BLaER1 (cell line): ENCODE measurements around the gene WSB2.

Experiments
- H3K27ac ChIP-seq: shearing (Covaris generic); formaldehyde crosslinking; 2 replicates; pipeline ENCODE4 v1.8.1; 2022
- H3K27me3 ChIP-seq: shearing (Covaris generic); formaldehyde crosslinking; 2 replicates; pipeline ENCODE4 v1.8.1; 2022
- H3K36me3 ChIP-seq: shearing (Covaris generic); formaldehyde crosslinking; 2 replicates; pipeline ENCODE4 v1.8.1; 2022
- H3K4me1 ChIP-seq: shearing (Covaris generic); formaldehyde crosslinking; 2 replicates; pipeline ENCODE4 v1.8.1; 2022
- H3K4me2 ChIP-seq: shearing (Covaris generic); formaldehyde crosslinking; 2 replicates; pipeline ENCODE4 v1.8.1; 2022
- H3K4me3 ChIP-seq: shearing (Covaris generic); formaldehyde crosslinking; 2 replicates; pipeline ENCODE4 v1.8.1; 2022
- H3K9ac ChIP-seq: shearing (Covaris generic); formaldehyde crosslinking; 2 replicates; pipeline ENCODE4 v1.8.1; 2022
- H3K9me3 ChIP-seq: shearing (Covaris generic); formaldehyde crosslinking; 2 replicates; pipeline ENCODE4 v1.8.1; 2022
- H4K20me1 ChIP-seq: shearing (Covaris generic); formaldehyde crosslinking; 2 replicates; pipeline ENCODE4 v1.8.1; 2022
- Cebpa-rat ChIP-seq: shearing (Covaris generic); IDR thresholded peaks from 2 replicates; pipeline ENCODE4 v1.8.1; 2022

WSB2 gene

DNA sequence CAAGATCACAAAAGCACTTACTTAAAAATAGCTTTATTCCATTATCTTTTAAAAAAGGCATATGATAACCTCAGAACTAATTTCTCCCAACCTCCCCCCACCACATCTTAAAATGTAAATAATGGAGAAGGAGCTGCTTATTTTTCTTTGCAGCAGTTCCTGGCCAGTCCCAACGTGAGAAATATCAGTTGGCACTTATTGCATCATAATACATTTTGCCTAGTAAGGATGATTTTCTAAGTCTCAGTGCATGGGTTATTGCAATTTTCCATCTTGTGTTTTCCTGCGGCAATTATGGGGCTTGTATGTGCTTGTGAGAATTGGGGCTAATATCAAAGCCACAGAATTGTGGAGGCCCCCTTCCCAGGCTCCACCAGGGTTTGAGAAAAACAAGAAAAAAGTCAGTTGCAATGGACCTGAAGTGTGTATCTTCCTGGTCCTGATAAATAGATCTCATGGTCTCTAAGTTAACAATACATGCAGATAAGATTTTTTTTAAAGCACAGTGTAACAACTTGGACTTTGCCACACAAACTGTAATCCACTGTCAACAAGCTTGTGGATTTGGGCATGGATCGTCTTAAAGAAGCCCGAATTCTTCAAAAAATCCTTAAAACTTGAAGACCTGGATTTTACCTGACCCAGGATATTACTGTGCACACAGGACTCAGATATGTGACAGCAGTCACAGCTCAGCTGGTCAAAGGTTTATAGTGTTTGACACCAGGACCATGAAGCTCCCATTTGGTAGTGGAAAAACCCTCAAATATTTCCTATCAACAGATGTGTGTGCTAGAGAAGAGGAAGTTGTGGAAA is 2.8 kb upstream of the WSB2 start:
- no peak overlapping the region for H3K4me3 ChIP-seq
- 0 out of 2 replicates have a peak, but pooled peaks have one; percentile 40 for TF ChIP-seq Cebpa-rat
- H4K20me1 ChIP-seq = no peaks in the 10 kb centered on the region
- peaks cover 56% of the 10 kb centered on the region for H3K4me1 ChIP-seq
- peaks cover 20% of the 10 kb centered on the region; the same call in 1 of the 2 replicates for H3K36me3 ChIP-seq
- H3K9me3 ChIP-seq = no peaks in the 10 kb centered on the region
- H3K27me3 ChIP-seq = peaks cover 15% of the 10 kb centered on the region
- no peak overlapping the region; the same call in 1 of the 2 replicates for H3K4me2 ChIP-seq
- H3K9ac ChIP-seq = no peak overlapping the region
- no peak overlapping the region for H3K27ac ChIP-seq

DNA sequence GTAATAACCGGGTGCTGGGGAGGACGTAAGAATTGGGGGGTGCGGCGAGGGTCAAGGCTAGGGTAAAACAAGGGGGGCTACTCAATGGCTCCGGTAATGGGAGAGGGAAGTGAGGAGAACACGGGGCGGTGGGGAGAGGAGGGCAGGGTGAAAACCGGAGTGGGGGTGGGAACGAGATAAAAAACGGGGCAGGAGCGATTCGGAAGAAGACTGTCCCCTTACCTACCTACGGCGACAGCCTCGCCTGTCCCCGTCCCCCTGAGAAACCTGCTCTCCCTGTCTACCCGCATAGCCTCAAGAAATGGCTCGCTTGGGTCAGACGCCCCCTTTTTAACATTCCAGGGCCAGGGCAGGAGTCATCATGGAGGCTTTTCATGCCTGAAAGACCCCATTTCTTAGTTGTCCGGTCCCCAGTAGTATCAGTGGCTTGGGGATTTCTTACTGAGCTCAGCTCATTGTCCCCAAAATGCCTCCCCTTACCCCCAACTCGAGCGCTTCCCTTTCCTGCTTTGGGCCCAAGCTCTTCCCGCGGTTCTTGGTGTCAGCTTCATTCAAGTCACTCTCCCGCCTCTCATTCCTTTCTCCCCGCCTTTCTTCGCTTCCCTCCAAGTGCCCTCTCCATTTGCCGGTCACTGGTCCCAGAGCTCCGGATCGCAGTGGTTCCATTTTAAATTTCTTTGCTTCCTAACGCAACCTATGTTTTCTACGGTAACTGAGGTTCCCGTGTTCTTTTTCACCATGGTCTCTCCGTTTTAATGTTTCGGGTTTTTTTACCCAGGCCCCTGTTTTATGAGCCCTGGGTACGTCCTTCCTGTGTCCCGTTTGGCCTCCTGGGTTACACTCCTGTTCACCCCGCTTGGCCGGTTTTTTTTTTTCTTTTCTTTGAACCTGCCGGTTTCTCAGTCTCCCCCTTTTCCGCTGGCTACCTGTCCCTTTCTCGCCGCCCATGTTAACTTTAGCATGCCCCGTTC is 1.2 kb upstream of the WSB2 start:
- H3K9me3 ChIP-seq = no peaks in the 10 kb centered on the region
- peaks cover 15% of the 10 kb centered on the region for H3K27me3 ChIP-seq
- H3K36me3 ChIP-seq = peaks cover 8% of the 10 kb centered on the region; the same call in 1 of the 2 replicates
- H3K27ac ChIP-seq = peak overlapping the region; percentile 85
- H3K4me2 ChIP-seq = peak overlapping the region; percentile 98
- H3K4me1 ChIP-seq = peaks cover 57% of the 10 kb centered on the region
- H4K20me1 ChIP-seq = no peaks in the 10 kb centered on the region
- peak overlapping the region; percentile 84 for H3K9ac ChIP-seq
- peak overlapping the region; percentile 80 for H3K4me3 ChIP-seq
- no peak for TF ChIP-seq Cebpa-rat

DNA sequence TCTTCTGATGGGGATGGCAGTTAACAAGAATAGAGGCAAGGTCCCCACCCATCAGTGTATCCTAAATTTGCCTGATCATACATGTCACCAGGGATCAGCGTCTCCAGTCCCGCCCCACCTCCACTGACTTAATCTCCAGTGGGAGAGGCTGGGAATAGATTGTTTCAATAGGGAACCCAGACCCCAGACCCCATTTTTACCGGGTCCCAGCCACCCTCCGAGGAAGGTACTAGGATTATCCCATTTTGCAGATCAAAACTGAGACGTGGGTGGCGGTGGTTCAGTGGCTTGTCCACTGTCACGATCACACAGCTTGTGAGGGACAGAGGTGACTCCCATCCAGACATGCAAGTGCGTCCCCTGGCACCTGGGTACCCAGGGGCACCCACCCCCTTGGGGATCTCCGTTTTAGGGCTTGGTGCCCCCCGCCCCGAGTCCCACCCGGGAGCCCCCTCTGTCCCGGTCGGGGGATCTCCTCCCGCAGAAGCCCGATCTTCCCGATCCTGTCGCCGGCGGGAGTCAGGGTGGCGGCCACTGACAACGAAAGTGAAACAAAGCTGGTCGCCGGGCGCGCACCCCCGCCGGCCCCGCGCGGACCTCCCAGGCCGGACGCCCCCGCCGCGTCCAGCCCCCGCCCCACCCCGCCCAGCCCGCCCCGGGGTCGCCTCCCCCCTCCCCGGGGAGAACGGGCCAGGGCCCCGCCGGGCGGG is 523 bp downstream of the WSB2 start:
- H3K27me3 ChIP-seq = peaks cover 15% of the 10 kb centered on the region

DNA sequence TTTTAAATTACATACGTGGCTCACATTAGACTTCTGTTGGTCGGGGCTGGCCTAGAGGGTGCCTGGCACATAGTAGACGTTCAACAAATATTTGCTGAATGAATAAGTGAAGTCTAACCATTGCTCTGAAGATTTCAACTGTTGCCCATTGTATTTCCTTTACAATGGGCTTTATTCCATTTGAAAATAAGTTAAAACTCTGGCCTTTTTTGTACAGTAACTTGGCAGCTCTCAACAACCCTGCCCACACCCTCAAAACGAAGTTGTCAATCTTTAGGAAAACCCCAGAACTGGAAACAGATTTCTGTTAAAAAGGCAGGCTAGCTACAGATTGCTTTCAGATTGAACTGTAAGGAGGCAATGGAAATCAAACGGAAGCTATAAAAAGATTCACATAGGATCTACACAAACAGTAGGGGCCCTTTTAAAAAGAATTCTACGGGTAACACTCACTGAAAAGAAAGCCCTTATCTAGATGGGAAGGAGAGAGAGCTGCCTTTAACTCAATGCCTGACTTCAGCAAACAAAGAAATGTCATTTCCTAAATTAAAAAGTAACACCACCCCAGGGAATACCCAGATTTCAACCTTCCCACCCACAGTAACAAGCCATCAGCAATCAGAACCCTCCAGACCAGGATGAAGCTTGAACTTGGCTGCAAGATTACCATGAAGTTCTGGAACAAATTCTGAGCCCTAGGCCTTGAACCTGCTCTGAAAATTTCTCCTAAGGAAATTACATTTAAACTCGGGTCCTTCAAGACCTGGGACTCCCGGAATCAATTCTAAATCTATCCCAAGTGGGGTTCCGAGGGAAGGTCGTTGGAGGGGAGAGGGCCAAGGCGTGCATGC is 1.4 kb downstream of the WSB2 start:
- no peaks in the 10 kb centered on the region for H4K20me1 ChIP-seq
- peak overlapping the region; percentile 84; the same call in 1 of the 2 replicates for H3K9ac ChIP-seq
- H3K9me3 ChIP-seq = no peaks in the 10 kb centered on the region
- peak overlapping the region; percentile 80 for H3K4me3 ChIP-seq
- peaks cover 44% of the 10 kb centered on the region for H3K4me1 ChIP-seq
- peak overlapping the region; percentile 79 for H3K4me2 ChIP-seq
- no peak for TF ChIP-seq Cebpa-rat
- peaks cover 15% of the 10 kb centered on the region for H3K27me3 ChIP-seq
- peak overlapping the region; percentile 39; the same call in 1 of the 2 replicates for H3K27ac ChIP-seq
- H3K36me3 ChIP-seq = no peaks in the 10 kb centered on the region

More for the DNA sequence above, 523 bp downstream of the WSB2 start:
- Histone ChIP-seq H4K20me1 (no peaks in the 10 kb centered on the region), H3K9me3 (no peaks in the 10 kb centered on the region), H3K4me1 (peaks cover 53% of the 10 kb centered on the region), H3K4me2 (peak overlapping the region; percentile 79), H3K4me3 (peak overlapping the region; percentile 80), H3K36me3 (no peaks in the 10 kb centered on the region), H3K9ac (peak overlapping the region; percentile 84), H3K27ac (peak overlapping the region; percentile 85)
- TF ChIP-seq Cebpa-rat = no peak

DNA sequence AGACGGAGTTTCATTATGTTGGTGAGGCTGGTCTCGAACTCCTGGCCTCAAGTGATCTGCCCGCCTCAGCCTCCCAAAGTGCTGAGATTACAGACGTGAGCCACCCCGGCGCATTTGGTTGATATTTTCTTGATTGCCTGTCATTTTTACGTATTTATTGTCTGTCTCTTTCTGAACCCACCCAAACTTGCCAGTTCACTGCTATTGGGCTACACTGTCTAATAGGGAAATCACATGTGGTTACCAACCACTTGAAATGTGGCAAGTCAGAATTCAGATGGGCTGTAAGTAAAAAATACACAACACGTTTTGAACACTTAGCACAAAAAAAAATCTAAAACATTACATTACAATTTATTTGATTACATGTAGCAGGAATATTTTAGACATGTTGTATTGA is 2.1 kb downstream of the WSB2 start:
- no peak overlapping the region for H3K4me3 ChIP-seq
- H3K36me3 ChIP-seq = no peaks in the 10 kb centered on the region
- H4K20me1 ChIP-seq = no peaks in the 10 kb centered on the region
- peaks cover 37% of the 10 kb centered on the region for H3K4me1 ChIP-seq
- H3K9me3 ChIP-seq = no peaks in the 10 kb centered on the region
- H3K27ac ChIP-seq = no peak overlapping the region
- H3K27me3 ChIP-seq = peaks cover 15% of the 10 kb centered on the region
- H3K4me2 ChIP-seq = peak overlapping the region; percentile 79; the same call in 1 of the 2 replicates
- TF ChIP-seq Cebpa-rat = no peak
- H3K9ac ChIP-seq = no peak overlapping the region

DNA sequence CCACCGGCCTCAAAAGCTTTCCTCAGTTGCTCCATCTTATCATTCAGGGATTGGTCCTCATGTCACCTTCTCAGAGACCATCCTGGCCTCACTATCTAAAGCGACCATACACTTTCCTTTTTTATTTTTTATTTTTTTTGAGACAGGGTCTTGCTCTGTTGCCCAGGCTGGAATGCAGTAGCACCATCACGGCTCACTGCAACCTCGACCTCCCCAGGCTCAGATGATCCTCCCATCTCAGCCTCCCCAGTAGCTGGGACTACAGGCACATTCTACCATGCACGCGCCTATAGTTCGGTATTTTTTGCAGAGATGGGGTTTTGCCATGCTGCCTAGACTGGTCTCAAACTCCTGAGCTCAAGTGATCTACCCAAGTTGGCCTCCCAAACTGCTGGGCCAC is 2.8 kb downstream of the WSB2 start:
- Histone ChIP-seq H3K4me2 (no peak overlapping the region), H3K4me3 (no peak overlapping the region), H3K27ac (no peak overlapping the region), H3K9ac (no peak overlapping the region), H4K20me1 (no peaks in the 10 kb centered on the region), H3K4me1 (peaks cover 31% of the 10 kb centered on the region), H3K36me3 (no peaks in the 10 kb centered on the region), H3K9me3 (no peaks in the 10 kb centered on the region), H3K27me3 (peaks cover 15% of the 10 kb centered on the region)
- TF ChIP-seq Cebpa-rat = no peak

DNA sequence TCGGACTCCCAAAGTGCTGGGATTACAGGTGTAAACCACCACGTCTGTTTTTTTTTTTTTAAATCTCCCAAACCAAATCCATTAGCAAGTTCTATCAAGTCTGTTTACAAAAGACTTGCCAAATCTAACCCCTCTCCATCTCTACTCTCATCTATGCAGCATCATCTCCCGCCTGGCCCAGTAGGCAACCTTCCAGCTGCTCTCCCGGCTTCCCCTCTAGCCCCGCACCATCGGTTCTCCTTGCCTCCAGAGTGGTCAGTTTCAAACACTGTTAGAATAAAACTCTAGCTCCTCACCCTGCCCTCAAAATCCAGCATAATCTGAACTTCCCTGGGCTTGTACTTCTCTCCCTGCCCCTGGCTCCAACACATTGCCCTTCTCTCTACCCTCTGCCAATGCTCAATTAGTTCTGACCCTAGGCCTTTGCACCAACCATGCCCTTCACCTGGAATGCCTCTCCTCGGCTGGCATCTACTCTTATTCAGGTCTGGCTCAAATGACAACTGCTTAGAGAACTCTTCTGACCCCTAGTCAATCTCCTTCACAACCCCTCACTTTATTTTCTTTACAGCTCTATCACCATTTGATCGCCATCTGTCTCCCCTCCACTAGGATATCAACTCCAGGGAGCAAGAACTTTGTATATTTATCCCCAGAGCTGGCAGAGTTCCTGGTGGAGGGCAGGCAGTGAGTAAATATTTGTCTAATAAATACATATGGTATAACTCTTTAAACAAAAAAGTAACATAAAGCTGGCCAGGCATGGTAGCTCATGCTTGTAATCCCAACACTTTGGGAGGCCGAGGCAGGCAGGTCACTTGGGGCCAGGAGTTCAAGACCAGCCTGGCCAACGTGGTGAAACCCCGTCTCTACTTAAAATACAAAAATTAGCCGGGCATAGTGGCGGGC is 4.9 kb downstream of the WSB2 start:
- Histone ChIP-seq H4K20me1 (peaks cover 9% of the 10 kb centered on the region), H3K27me3 (no peaks in the 10 kb centered on the region), H3K36me3 (peaks cover 13% of the 10 kb centered on the region), H3K9me3 (no peaks in the 10 kb centered on the region), H3K9ac (no peak overlapping the region), H3K4me1 (peaks cover 26% of the 10 kb centered on the region), H3K27ac (no peak overlapping the region), H3K4me3 (no peak overlapping the region), H3K4me2 (no peak overlapping the region)
- no peak for TF ChIP-seq Cebpa-rat

DNA sequence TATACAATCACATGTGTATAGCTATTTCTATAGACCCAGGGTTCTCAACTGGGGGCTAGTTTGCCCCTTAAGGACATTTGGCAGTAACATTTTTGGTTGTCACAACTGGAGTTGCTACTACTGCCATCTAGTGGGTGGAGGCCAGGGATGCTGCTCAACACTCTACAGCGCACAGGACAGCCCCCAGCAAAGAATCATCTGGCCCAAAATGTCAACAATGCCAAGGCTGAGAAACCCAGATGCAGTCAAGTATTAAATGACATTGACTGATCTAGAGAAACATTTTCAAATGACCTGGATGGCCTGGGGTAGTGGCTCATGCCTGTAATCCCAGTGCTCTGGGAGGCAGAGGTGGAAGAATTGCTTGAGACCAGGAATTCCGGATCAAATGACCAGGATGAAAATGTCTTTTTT is 5.8 kb downstream of the WSB2 start:
- TF ChIP-seq Cebpa-rat = no peak
- H3K4me2 ChIP-seq = no peak overlapping the region

More for the DNA sequence above, 5.8 kb downstream of the WSB2 start:
- Histone ChIP-seq H3K36me3 (peaks cover 23% of the 10 kb centered on the region), H3K4me3 (no peak overlapping the region), H3K27me3 (no peaks in the 10 kb centered on the region), H3K27ac (no peak overlapping the region), H4K20me1 (peaks cover 9% of the 10 kb centered on the region), H3K4me1 (peaks cover 22% of the 10 kb centered on the region), H3K9ac (no peak overlapping the region), H3K9me3 (no peaks in the 10 kb centered on the region)
